Lung (tissue), 12 donors: ENCODE data around the gene SPATC1L. TPM values are rescaled to one million over a fixed set of nuclear protein-coding genes. Genes with fewer than 3 reads are reported as not detected.

Source experiments
- ATAC-seq: fragments of 200-7000 bp; cut with Tn5 transposase; one replicate; pipeline ENCODE4 v1.9.1; 2020; ENCODE audit warnings: moderate number of reproducible peaks; ENCODE audit not compliant: insufficient read depth, low FRiP score
- DNase-seq, 3 donors: peaks; one replicate each; pipeline ENCODE4 v3.0.0-alpha.2; 2013 to 2017
- H3K27ac ChIP-seq, 2 donors: one replicate each; pipeline ENCODE4 v1.5.1; 2013; ENCODE audit warnings: mild to moderate bottlenecking in 2 of 2, moderate library complexity in 2 of 2, control low read depth in 1 of 2, inconsistent platforms in 1 of 2, low read depth in 1 of 2, low read length in 1 of 2
- H3K27me3 ChIP-seq, 3 donors: one replicate each; pipeline ENCODE4 v1.5.1; 2013; ENCODE audit warnings: low read length in 2 of 3; ENCODE audit not compliant: control insufficient read depth in 3 of 3, insufficient read depth in 3 of 3
- H3K36me3 ChIP-seq, 4 donors: one replicate each; pipeline ENCODE4 v1.5.1; 2013; ENCODE audit warnings: low read length in 4 of 4, mild to moderate bottlenecking in 1 of 4, moderate library complexity in 1 of 4; ENCODE audit not compliant: control insufficient read depth in 4 of 4, insufficient read depth in 4 of 4
- H3K4me1 ChIP-seq, 5 donors: one replicate each; pipeline ENCODE4 v1.5.1; 2013; ENCODE audit warnings: low read length in 5 of 5, mild to moderate bottlenecking in 2 of 5, moderate library complexity in 1 of 5; ENCODE audit not compliant: control insufficient read depth in 5 of 5, insufficient read depth in 5 of 5
- H3K4me3 ChIP-seq: one replicate; pipeline ENCODE4 v1.5.1; 2013; ENCODE audit warnings: mild to moderate bottlenecking, control low read depth, moderate library complexity
- H3K9ac ChIP-seq, 2 donors: one replicate each; pipeline ENCODE4 v1.5.1; 2013; ENCODE audit warnings: low read length in 2 of 2, control low read depth in 1 of 2; ENCODE audit not compliant: insufficient read depth in 1 of 2
- H3K9me3 ChIP-seq, 4 donors: one replicate each; pipeline ENCODE4 v1.5.1; 2013; ENCODE audit warnings: low read length in 3 of 4, mild to moderate bottlenecking in 1 of 4, moderate library complexity in 1 of 4; ENCODE audit not compliant: control insufficient read depth in 4 of 4, insufficient read depth in 3 of 4
- WGBS, 2 donors: extraction: QIAGEN DNeasy Blood & Tissue Kit; methylation state at CpG; one replicate each; pipeline ENCODE4 v1.1.7; 2013; 5-methylcytosine and 5-hydroxymethylcytosine counted together
- polyA plus RNA-seq, 2 donors: library from polyadenylated mRNA; stranded (reverse); fragments of 200-250 nt; gene quantifications; one replicate each; pipeline ENCODE4 v1.2.1, GENCODE V29; 2013
- total RNA-seq, 2 donors: library from RNA; depleted of rRNA in 1 of 2; stranded (reverse); fragments of >200 nt in 1 of 2; gene quantifications; one replicate each; pipeline ENCODE4 v1.2.1, GENCODE V29; 2014 to 2021
- TF ChIP-seq, protein P1 (sequence below): IDR thresholded peaks from 2 replicates; pipeline ENCODE4 v1.5.1; 2012; ENCODE audit warnings: mild to moderate bottlenecking; ENCODE audit errors: control extremely low read depth, extremely low read depth
- donor health status: control.
- donor health status: control.
- donor health status: Bipolar disorder and iron deficiency.
- donor health status: healthy.
- donor health status: DM: yes; HTN: yes; CAD: no.

SPATC1L gene
- total and polyA plus RNA-seq, 4 donors: 6.6 to 15.6 (median 11.0) TPM

DNA sequence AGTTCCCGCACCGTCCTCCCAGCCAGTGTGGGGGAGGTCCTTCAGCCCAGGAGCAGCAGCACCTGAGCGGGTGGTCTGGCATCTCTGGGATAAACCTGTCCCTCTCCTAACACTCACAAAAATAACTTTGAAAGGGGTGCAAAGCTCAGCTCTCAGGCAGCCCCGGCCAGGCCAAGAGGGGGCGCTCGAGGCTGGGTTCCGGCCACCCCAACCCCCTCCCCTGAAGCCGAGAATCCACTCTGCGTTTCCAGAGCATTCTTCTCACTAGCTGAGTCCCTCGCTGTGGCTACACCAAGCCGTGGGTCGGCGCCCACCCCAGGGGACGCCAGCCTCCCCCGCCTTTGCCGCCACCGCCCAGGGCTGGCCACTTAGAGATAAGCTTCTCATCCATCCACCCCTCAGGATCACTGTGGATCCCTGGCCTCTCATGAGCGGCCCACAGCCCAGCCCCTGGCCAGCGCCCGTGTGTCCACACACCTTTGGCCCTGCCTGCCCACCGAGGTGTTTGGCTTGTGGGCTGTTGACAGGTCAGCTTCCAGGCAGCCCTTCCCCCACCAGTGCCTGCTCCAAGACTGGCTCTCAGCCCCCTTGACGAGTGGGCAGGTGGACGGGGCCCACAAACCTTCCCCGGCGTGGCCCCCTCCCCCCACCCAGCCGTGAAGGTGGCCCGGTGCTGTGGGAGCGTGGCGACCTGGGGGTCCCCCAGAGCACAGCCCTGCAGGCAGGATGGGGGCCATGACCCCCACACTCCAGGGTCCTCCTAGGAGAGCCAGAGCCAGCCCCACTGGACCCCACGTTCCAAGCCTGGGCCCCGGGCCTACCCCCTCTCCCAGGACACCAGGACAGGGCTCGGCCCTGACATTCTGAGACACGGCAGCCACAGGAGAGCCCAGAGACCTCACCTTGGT lies 30.8 kb downstream of the SPATC1L start:
- H3K4me1 ChIP-seq: peaks cover 0 to 13% (median 6%) of the 10 kb centered on the region in 5 donors
- no peaks in the 10 kb centered on the region for H3K9me3 ChIP-seq
- DNase-seq: peak; percentile 70 to 81 (median 77)
- 34 to 37% methylated on average over 33 of the region's 33 CpGs for WGBS, 2 donors
- peak; percentile 48 for ATAC-seq
- TF ChIP-seq, protein P1, sequence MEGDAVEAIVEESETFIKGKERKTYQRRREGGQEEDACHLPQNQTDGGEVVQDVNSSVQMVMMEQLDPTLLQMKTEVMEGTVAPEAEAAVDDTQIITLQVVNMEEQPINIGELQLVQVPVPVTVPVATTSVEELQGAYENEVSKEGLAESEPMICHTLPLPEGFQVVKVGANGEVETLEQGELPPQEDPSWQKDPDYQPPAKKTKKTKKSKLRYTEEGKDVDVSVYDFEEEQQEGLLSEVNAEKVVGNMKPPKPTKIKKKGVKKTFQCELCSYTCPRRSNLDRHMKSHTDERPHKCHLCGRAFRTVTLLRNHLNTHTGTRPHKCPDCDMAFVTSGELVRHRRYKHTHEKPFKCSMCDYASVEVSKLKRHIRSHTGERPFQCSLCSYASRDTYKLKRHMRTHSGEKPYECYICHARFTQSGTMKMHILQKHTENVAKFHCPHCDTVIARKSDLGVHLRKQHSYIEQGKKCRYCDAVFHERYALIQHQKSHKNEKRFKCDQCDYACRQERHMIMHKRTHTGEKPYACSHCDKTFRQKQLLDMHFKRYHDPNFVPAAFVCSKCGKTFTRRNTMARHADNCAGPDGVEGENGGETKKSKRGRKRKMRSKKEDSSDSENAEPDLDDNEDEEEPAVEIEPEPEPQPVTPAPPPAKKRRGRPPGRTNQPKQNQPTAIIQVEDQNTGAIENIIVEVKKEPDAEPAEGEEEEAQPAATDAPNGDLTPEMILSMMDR: peak; percentile 36
- peak overlapping the region in 1 of 2 donors; percentile 49 for H3K9ac ChIP-seq
- peaks cover 0 to 3% (median 0%) of the 10 kb centered on the region in 4 donors for H3K36me3 ChIP-seq
- H3K27ac ChIP-seq: no peak overlapping the region
- H3K4me3 ChIP-seq: no peak overlapping the region
- no peaks in the 10 kb centered on the region for H3K27me3 ChIP-seq

DNA sequence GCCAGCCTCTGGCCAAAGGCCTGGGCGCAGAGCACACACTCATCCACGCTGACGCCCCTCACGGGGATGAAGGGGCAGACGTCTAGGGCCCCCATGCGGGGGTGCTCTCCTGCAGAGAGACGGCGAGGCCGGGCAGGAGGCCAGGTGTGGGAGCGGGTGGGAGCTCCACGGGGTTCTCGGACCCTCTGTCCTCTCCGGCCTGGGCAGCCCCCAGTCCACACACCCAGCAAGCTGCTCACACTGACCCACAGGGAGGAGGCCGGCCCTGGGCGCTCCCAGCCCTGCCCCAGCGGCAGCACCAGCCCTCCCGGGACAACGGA lies 31.4 kb downstream of the SPATC1L start:
- Histone ChIP-seq H3K36me3 (peaks cover 0 to 3% (median 0%) of the 10 kb centered on the region in 4 donors), H3K9me3 (no peaks in the 10 kb centered on the region), H3K27me3 (no peaks in the 10 kb centered on the region), H3K9ac (no peak overlapping the region), H3K4me1 (peaks cover 0 to 13% (median 6%) of the 10 kb centered on the region in 5 donors), H3K27ac (no peak overlapping the region), H3K4me3 (no peak overlapping the region)
- TF ChIP-seq, protein P1: no peak
- DNase-seq (no peak), ATAC-seq (no peak)
- WGBS, 2 donors: 36 to 48% methylated on average over 15 to 18 of the region's 18 CpGs

DNA sequence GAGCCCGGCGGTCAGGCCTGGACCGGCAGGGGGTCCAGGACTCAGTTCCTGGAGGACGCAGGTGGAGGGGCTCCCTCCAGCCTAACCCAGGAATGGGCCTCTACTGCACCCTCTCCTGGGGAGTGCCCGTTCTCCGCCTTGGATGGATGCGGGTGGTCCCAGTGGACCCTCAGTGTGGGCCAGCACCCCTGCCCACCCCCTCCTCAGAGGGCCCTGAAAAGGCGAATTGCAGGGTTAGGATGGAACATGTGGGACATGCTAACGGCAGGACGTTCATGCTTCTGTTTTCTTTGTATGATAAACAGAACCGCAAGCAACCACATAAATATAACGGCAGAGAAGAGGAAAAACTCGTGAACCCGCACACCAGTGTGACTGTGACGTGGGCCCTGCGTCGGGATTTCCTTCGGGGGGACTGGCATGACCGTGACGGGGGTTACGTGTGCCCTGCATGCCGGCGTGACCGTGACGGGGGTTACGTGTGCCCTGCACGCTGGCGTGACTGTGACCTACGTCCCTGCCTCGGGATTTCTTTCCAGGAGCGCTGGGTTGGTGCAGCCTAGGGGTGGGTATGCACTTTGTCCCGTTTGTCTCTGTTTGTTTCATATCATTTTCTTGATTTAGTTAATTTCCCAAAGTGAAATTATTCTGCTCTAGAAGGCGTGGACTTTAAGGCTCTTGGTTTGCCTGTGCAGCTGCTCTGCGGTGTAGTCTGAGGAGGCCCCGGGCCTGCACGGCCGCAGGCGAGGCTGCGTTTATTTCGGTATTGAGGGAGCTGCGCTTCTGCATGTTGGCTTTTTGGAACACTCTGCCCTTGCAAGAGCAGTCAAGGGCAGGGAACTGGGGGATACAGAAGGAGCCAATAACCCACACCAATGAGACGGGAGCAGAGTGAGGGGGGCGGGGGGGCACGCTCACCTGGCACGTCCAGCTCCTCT lies 32.0 kb downstream of the SPATC1L start:
- 91 to 94% methylated on average over 45 of the region's 45 CpGs for WGBS, 2 donors
- Histone ChIP-seq H3K4me1 (peaks cover 0 to 13% (median 6%) of the 10 kb centered on the region in 5 donors), H3K4me3 (no peak overlapping the region), H3K27ac (no peak overlapping the region), H3K9me3 (no peaks in the 10 kb centered on the region), H3K9ac (no peak overlapping the region), H3K27me3 (no peaks in the 10 kb centered on the region), H3K36me3 (peaks cover 0 to 3% (median 0%) of the 10 kb centered on the region in 4 donors)
- DNase-seq (peak in 1 of 3 donors; percentile 8), ATAC-seq (no peak)
- TF ChIP-seq, protein P1: no peak
